ENCODE results near the gene TMEM52. TPM values are rescaled to one million over a fixed set of nuclear protein-coding genes. Genes with fewer than 3 reads are reported as not detected.
A peak's percentile ranks its signal among the peaks of the same experiment; 100 is the strongest.

TMEM52 gene
- polyA plus RNA-seq, 1 of the 3 experiments (the other 2 are of a cell fraction): 4.8 TPM

DNA sequence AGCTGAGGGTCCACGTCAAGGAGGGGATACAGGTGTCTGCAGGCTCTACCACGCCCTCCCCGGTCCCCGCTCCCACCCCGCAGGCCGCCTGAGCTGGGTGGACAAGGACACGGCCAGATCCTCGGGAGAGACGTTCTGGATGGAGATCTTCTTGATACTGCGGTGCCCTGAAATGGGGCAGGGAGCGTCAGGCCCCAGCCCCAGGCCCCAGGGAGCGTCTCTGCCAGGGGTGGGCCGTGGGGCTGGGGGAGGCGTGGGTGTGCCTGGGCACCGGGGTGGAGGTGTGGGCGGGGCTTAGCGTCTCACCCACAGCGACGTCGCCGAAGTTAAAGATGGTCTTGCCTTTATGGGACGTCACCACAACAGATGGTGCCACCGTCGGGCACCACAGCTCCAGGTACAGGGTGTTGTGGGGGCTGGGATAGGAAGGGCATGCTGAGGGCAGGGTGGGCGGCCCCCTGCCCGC is 7.3 kb upstream of the TMEM52 start:
- ChIA-PET CTCF (interaction anchor here (1.2 to 1.7 kb wide), 3 partner anchors 18 to 119 kb away, joined by 4 to 13 read pairs (median 5); no protein-coding TSS in a partner anchor), POLR2A (no interaction called here)
- H3K9me2 ChIP-seq: no peaks in the 10 kb centered on the region
- H3K36me3 ChIP-seq (replicated peaks in 1 of 2; ENCODE audit: control insufficient read depth in 1 of 2, insufficient read depth in 2 of 2, low read length in 1 of 2): no peaks in the 10 kb centered on the region
- no peak overlapping the region for H3K9ac ChIP-seq
- DNase-seq: peak; percentile 27
- no peak overlapping the region for H3K27ac ChIP-seq (ENCODE audit: low read depth in 2 of 2, low read length in 1 of 2)
- H3K4me2 ChIP-seq: no peak overlapping the region
- WGBS (ENCODE audit: low lambda C conversion rate): 81% methylated on average over 8 of the region's 26 CpGs
- H4K20me1 ChIP-seq (ENCODE audit: insufficient read depth): no peaks in the 10 kb centered on the region
- H3K27me3 ChIP-seq (ENCODE audit: insufficient read depth): no peaks in the 10 kb centered on the region
- H3K9me3 ChIP-seq: no peaks in the 10 kb centered on the region
- no peak overlapping the region for H2AFZ ChIP-seq (ENCODE audit: low read depth)
- no peaks in the 10 kb centered on the region for H3F3A ChIP-seq (replicated peaks; ENCODE audit: insufficient read depth)
- H3K79me2 ChIP-seq (ENCODE audit: insufficient read depth): no peaks in the 10 kb centered on the region
- H3K4me1 ChIP-seq (ENCODE audit: control insufficient read depth in 1 of 2, insufficient read depth in 2 of 2, low read depth in 1 of 2, low read length in 1 of 2): no peaks in the 10 kb centered on the region
- H3K4me3 ChIP-seq (ENCODE audit: low read depth in 2 of 2, low read length in 1 of 2): no peak overlapping the region
- TF ChIP-seq, protein P1, sequence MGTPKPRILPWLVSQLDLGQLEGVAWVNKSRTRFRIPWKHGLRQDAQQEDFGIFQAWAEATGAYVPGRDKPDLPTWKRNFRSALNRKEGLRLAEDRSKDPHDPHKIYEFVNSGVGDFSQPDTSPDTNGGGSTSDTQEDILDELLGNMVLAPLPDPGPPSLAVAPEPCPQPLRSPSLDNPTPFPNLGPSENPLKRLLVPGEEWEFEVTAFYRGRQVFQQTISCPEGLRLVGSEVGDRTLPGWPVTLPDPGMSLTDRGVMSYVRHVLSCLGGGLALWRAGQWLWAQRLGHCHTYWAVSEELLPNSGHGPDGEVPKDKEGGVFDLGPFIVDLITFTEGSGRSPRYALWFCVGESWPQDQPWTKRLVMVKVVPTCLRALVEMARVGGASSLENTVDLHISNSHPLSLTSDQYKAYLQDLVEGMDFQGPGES (IDR thresholded peaks at IDR 0.05; ENCODE audit: low read depth, low read length): no peak
- TF ChIP-seq YY1 (IDR thresholded peaks at IDR 0.05; ENCODE audit: low read depth) (no peak), FOXM1 (IDR thresholded peaks at IDR 0.05; ENCODE audit: low read depth) (no peak), FOXJ3 (CRISPR knock-in tag; IDR thresholded peaks at IDR 0.05) (no peak), TAF1 (IDR thresholded peaks at IDR 0.05; ENCODE audit: borderline replicate concordance, low read depth, low read length) (no peak)
- TF ChIP-seq, protein P2, sequence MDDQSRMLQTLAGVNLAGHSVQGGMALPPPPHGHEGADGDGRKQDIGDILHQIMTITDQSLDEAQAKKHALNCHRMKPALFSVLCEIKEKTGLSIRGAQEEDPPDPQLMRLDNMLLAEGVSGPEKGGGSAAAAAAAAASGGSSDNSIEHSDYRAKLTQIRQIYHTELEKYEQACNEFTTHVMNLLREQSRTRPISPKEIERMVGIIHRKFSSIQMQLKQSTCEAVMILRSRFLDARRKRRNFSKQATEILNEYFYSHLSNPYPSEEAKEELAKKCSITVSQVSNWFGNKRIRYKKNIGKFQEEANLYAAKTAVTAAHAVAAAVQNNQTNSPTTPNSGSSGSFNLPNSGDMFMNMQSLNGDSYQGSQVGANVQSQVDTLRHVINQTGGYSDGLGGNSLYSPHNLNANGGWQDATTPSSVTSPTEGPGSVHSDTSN (IDR thresholded peaks at IDR 0.05): no peak

GRCh38 chr1:1925437-1926345 is 6.6 kb upstream of the TMEM52 start:
- POLR2A ChIA-PET: no interaction called here
- 85% methylated on average over 4 of the region's 27 CpGs for WGBS (ENCODE audit: low lambda C conversion rate)

More at GRCh38 chr1:1925437-1926345, 6.6 kb upstream of the TMEM52 start:
- TF ChIP-seq, protein P2 (IDR thresholded peaks at IDR 0.05): no peak
- Histone ChIP-seq H3K27ac (ENCODE audit: low read depth in 2 of 2, low read length in 1 of 2) (no peak overlapping the region), H3K9me3 (no peaks in the 10 kb centered on the region), H3K36me3 (replicated peaks in 1 of 2; ENCODE audit: control insufficient read depth in 1 of 2, insufficient read depth in 2 of 2, low read length in 1 of 2) (no peaks in the 10 kb centered on the region), H3F3A (replicated peaks; ENCODE audit: insufficient read depth) (no peaks in the 10 kb centered on the region), H3K27me3 (ENCODE audit: insufficient read depth) (no peaks in the 10 kb centered on the region), H3K4me3 (ENCODE audit: low read depth in 2 of 2, low read length in 1 of 2) (no peak overlapping the region), H3K79me2 (ENCODE audit: insufficient read depth) (no peaks in the 10 kb centered on the region), H2AFZ (ENCODE audit: low read depth) (no peak overlapping the region), H3K9me2 (no peaks in the 10 kb centered on the region), H3K4me2 (no peak overlapping the region), H3K9ac (no peak overlapping the region), H3K4me1 (ENCODE audit: control insufficient read depth in 1 of 2, insufficient read depth in 2 of 2, low read depth in 1 of 2, low read length in 1 of 2) (no peaks in the 10 kb centered on the region), H4K20me1 (ENCODE audit: insufficient read depth) (no peaks in the 10 kb centered on the region)
- DNase-seq: peak; percentile 26
- CTCF ChIA-PET: interaction anchor here (1.0 to 1.7 kb wide), 3 partner anchors 19 to 119 kb away, joined by 4 to 5 read pairs (median 4); no protein-coding TSS in a partner anchor

All from SK-N-SH (cell line).